K562 (cell line): Measurements from ENCODE around the gene NECAB2. TPM values are rescaled to one million over a fixed set of nuclear protein-coding genes. Genes with fewer than 3 reads are reported as not detected.

Experiments
- CC2D1A ChIP-seq: fragments of 450-650 bp; IDR thresholded peaks from 2 replicates; pipeline ENCODE4 v1.6.1; 2017; ENCODE audit warnings: mild to moderate bottlenecking
- ETV5 ChIP-seq: sonication (generic); formaldehyde crosslinking; IDR thresholded peaks from 2 replicates; pipeline ENCODE4 v1.4.0; 2020; ENCODE audit warnings: low read depth, mild to moderate bottlenecking, missing genetic modification reagents
- FOSL1 ChIP-seq: fragments of 200-800 bp; sonication (Bioruptor generic); conservative IDR thresholded peaks from 2 replicates; pipeline ENCODE4 v1.6.1; 2016; ENCODE audit warnings: missing genetic modification characterization, missing compliant biosample characterization
- JUND ChIP-seq, 2 experiments: IDR thresholded peaks; 2 replicates in 1 of 2; 3 replicates in 1 of 2; pipeline ENCODE4 v1.6.1; 2011; ENCODE audit warnings: borderline replicate concordance in 2 of 2, low read depth in 2 of 2, low read length in 2 of 2, improper control_type of control experiment in 1 of 2, missing biosample characterization in 1 of 2, missing genetic modification characterization in 1 of 2, missing genetic modification reagents in 1 of 2
- MAFK ChIP-seq: IDR thresholded peaks from 2 replicates; pipeline ENCODE4 v1.6.1; 2011; ENCODE audit warnings: low read length, improper control_type of control experiment
- MEIS2 ChIP-seq: fragments of 450-650 bp; IDR thresholded peaks from 2 replicates; pipeline ENCODE4 v1.6.1; 2014; ENCODE audit warnings: mild to moderate bottlenecking; ENCODE audit not compliant: partially characterized antibody
- MNT ChIP-seq, 2 experiments: fragments of 450-650 bp; conservative IDR thresholded peaks; 2 replicates each; pipeline ENCODE4 v1.6.1; 2017; ENCODE audit warnings: mild to moderate bottlenecking in 2 of 2, moderate library complexity in 2 of 2
- NFE2 ChIP-seq: IDR thresholded peaks from 2 replicates; pipeline ENCODE4 v1.6.1; 2014; ENCODE audit warnings: antibody characterized with exemption, low read depth
- PKNOX1 ChIP-seq: fragments of 450-650 bp; IDR thresholded peaks from 2 replicates; pipeline ENCODE4 v1.6.1; 2016
- REST ChIP-seq, 2 experiments: fragments of 450-650 bp; formaldehyde crosslinking in 1 of 2; IDR thresholded peaks; 2 replicates each; pipeline versions ENCODE4 v1.4.0 to v1.6.1; 2014 to 2020; ENCODE audit warnings: mild to moderate bottlenecking in 2 of 2, borderline replicate concordance in 1 of 2, low read depth in 1 of 2
- SMC3 ChIP-seq: conservative IDR thresholded peaks from 2 replicates; pipeline ENCODE4 v1.6.1; 2011; ENCODE audit warnings: low read depth, low read length, improper control_type of control experiment; ENCODE audit not compliant: insufficient read depth
- SRSF7 ChIP-seq: fragments of 200-400 bp; formaldehyde crosslinking; optimal IDR thresholded peaks from 2 replicates; pipeline ENCODE3; 2017; ENCODE audit warnings: mild to moderate bottlenecking, low read depth, low read length
- TEAD1 ChIP-seq, 2 experiments: fragments of 450-650 bp in 1 of 2; sonication (generic) in 1 of 2; formaldehyde crosslinking; IDR thresholded peaks; 2 replicates each; pipeline versions ENCODE4 v1.4.0 to v1.8.0; 2020 to 2022; ENCODE audit warnings: mild to moderate bottlenecking in 2 of 2, missing genetic modification reagents in 1 of 2
- ZNF124 ChIP-seq: sonication (generic); formaldehyde crosslinking; IDR thresholded peaks from 2 replicates; pipeline ENCODE4 v1.8.1; 2022; ENCODE audit warnings: missing genetic modification reagents
- ZNF253 ChIP-seq: fragments of 250-450 bp; sonication (Bioruptor Pico); conservative IDR thresholded peaks from 2 replicates; pipeline ENCODE4 v1.6.1; 2021; ENCODE audit warnings: mild to moderate bottlenecking
- ZNF316 ChIP-seq: fragments of 450-650 bp; IDR thresholded peaks from 2 replicates; pipeline ENCODE4 v1.6.1; 2016
- polyA plus RNA-seq, 8 experiments: library from polyadenylated mRNA; depleted of rRNA in 4 of 8; stranded (reverse) in 5 of 8; unstranded in 3 of 8; fragments of >200 nt; fragmentation: Nextera tagmentation in 2 of 8; fragmentation: Illumina TruSeq in 1 of 8; extraction: Ambion mirVana in 2 of 8; extraction: Trizol in 1 of 8; gene quantifications; 2 replicates each; pipeline versions ENCODE4 v1.2.1 to v1.2.3, GENCODE V29; 2011 to 2014; ENCODE audit warnings: inconsistent platforms in 1 of 8, missing spikeins in 1 of 8
- total RNA-seq, 7 experiments: library from RNA; depleted of rRNA in 6 of 7; stranded (reverse); fragments of >200 nt in 6 of 7; fragmentation: Illumina TruSeq in 2 of 7; extraction: Trizol in 2 of 7; gene quantifications; 2 replicates each; pipeline versions ENCODE4 v1.2.1 to v1.2.3, GENCODE V29; 2011 to 2021; ENCODE audit warnings: low replicate concordance in 1 of 7

NECAB2 gene
- total and polyA plus RNA-seq, 9 of the 15 experiments (the other 6 are each of a cell fraction or from before 2014, with no cell fraction given) = 0.03 to 0.28 TPM; not detected in 7

DNA sequence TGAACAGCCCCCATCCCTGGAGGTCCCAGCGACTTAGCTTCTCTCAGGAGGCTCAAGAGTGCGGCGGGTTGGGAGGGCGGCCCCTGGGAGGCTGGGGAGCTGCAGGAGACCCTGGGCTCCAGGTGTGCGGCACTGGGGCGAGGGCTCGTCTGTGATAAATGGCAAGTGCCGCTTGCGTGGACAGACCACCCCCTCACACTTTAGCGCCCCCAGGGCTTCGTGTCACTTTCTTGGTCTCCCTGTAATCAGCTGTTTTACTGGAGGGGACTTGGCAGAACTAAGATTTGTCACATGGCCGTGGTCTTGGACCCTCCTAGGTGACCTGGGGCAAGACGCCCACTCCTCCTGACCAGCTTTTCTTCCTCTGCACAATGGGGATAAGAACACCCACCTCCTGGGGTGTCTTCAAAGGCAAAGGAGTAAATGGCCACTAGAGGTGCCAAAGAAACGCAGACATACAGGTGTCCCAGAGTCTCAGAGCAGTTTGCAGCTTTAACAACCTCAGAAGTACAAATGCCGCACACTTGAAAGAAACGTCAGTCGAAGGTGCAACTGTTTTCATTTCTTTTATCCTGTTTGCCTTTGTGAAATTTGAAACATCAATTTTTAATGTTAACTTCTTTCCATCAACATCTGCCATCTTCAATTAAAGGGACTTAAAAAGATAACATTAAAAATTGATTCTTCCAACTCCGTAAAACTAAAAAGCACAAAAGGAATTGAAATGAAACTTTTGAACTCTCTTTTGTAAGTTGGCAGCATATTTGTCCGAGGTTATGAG lies 14.1 kb upstream of the NECAB2 start (continued):
- TF ChIP-seq ZNF124 (CRISPR knock-in tag) (no peak), MNT (conservative IDR thresholded peaks at IDR 0.05) (0 out of 4 replicates have a peak, but pooled peaks of 1 of the 2 experiments have one; percentile 21), ETV5 (0 out of 2 replicates have a peak, but pooled peaks have one; percentile 1), MAFK (0 out of 2 replicates have a peak, but pooled peaks have one; percentile 11), SRSF7 (no peak), FOSL1 (no peak), ZNF253 (CRISPR knock-in tag) (no peak), CC2D1A (no peak), NFE2 (no peak), ZNF316 (no peak), TEAD1 (CRISPR knock-in tag; IDR thresholded peaks at IDR 0.05) (peak in 1 of 2 experiments; percentile 39; a peak in 1 of 4 replicates), SMC3 (0 out of 2 replicates have a peak, but pooled peaks have one; percentile 15), JUND (IDR thresholded peaks at IDR 0.05; ENCODE audit: borderline replicate concordance, low read depth, low read length) (0 out of 2 replicates have a peak, but pooled peaks have one; percentile 23), JUND (tag; IDR thresholded peaks at IDR 0.05; ENCODE audit: borderline replicate concordance, low read depth, low read length) (no peak; the same call in 2 of the 3 replicates), MEIS2 (peak; percentile 14), REST (IDR thresholded peaks at IDR 0.05; ENCODE audit: borderline replicate concordance) (0 out of 2 replicates have a peak, but pooled peaks have one; percentile 3), REST (CRISPR knock-in tag; IDR thresholded peaks at IDR 0.05; ENCODE audit: low read depth) (no peak), PKNOX1 (peak; percentile 91)
